HepG2 (cell line): Measurements from ENCODE around the gene POU5F1. TPM values are rescaled to one million over a fixed set of nuclear protein-coding genes. Genes with fewer than 3 reads are reported as not detected.

Experiments used
- ARID3A ChIP-seq: IDR thresholded peaks from 2 replicates; pipeline ENCODE4 v1.6.1; 2012; ENCODE audit warnings: low read depth, low read length, improper control_type of control experiment
- BORCS8-MEF2B ChIP-seq: sonication (generic); formaldehyde crosslinking; IDR thresholded peaks from 2 replicates; pipeline ENCODE4 v1.8.0; 2022; ENCODE audit warnings: mild to moderate bottlenecking, missing genetic modification reagents
- CHD4 ChIP-seq: fragments of 200-600 bp; sonication (generic); IDR thresholded peaks from 2 replicates; pipeline ENCODE4 v1.7.0; 2017; ENCODE audit warnings: mild to moderate bottlenecking, low read length, borderline replicate concordance
- DR1 ChIP-seq: sonication (generic); formaldehyde crosslinking; IDR thresholded peaks from 2 replicates; pipeline ENCODE4 v1.8.0; 2021; ENCODE audit warnings: mild to moderate bottlenecking, missing genetic modification reagents, inconsistent platforms
- KLF11 ChIP-seq: IDR thresholded peaks from 2 replicates; pipeline ENCODE4 v1.6.1; 2016; ENCODE audit warnings: missing compliant biosample characterization
- KLF12 ChIP-seq: sonication (generic); formaldehyde crosslinking; IDR thresholded peaks from 2 replicates; pipeline ENCODE4 v1.4.0; 2020; ENCODE audit warnings: missing genetic modification reagents, borderline replicate concordance
- MED1 ChIP-seq: sonication (generic); formaldehyde crosslinking; IDR thresholded peaks from 2 replicates; pipeline ENCODE4 v1.4.0; 2020; ENCODE audit warnings: missing genetic modification reagents
- MED8 ChIP-seq: sonication (generic); formaldehyde crosslinking; IDR thresholded peaks from 2 replicates; pipeline ENCODE4 v1.8.1; 2023; ENCODE audit warnings: mild to moderate bottlenecking, missing genetic modification reagents; ENCODE audit not compliant: insufficient replicate concordance
- NCOR1 ChIP-seq: fragments of 200-600 bp; sonication (generic); IDR thresholded peaks from 2 replicates; pipeline ENCODE4 v1.7.0; 2017; ENCODE audit warnings: antibody characterized with exemption, low read length, borderline replicate concordance
- NFE2L2 ChIP-seq: fragments of 150-350 bp; IDR thresholded peaks from 2 replicates; pipeline ENCODE4 v1.6.1; 2014; ENCODE audit warnings: low read length
- PRPF4 ChIP-seq: fragments of 200-400 bp; formaldehyde crosslinking; IDR thresholded peaks from 2 replicates; pipeline ENCODE4 v1.6.1; 2016; ENCODE audit warnings: low read length, low read depth; ENCODE audit not compliant: poor library complexity, severe bottlenecking
- RXRB ChIP-seq: IDR thresholded peaks from 2 replicates; pipeline ENCODE4 v1.6.1; 2016; ENCODE audit warnings: borderline replicate concordance, missing genetic modification reagents, missing compliant biosample characterization
- SIN3A ChIP-seq: IDR thresholded peaks from 2 replicates; pipeline ENCODE4 v1.6.1; 2011; ENCODE audit warnings: low read depth, mild to moderate bottlenecking, control low read depth, low read length, borderline replicate concordance
- SMARCE1 ChIP-seq: fragments of 450-650 bp; IDR thresholded peaks from 2 replicates; pipeline ENCODE4 v1.6.1; 2017; ENCODE audit warnings: borderline replicate concordance
- SP140L ChIP-seq: sonication (generic); formaldehyde crosslinking; IDR thresholded peaks from 2 replicates; pipeline ENCODE4 v1.4.0; 2020; ENCODE audit warnings: missing genetic modification reagents, borderline replicate concordance
- TIGD3 ChIP-seq: sonication (generic); formaldehyde crosslinking; IDR thresholded peaks from 2 replicates; pipeline ENCODE4 v1.5.1; 2020; ENCODE audit warnings: mild to moderate bottlenecking, missing genetic modification reagents, borderline replicate concordance
- ZFP37 ChIP-seq: sonication (generic); formaldehyde crosslinking; IDR thresholded peaks from 2 replicates; pipeline ENCODE4 v1.4.0; 2020; ENCODE audit warnings: missing genetic modification reagents, borderline replicate concordance
- ZNF20 ChIP-seq: sonication (generic); formaldehyde crosslinking; IDR thresholded peaks from 2 replicates; pipeline ENCODE4 v1.4.0; 2020; ENCODE audit warnings: mild to moderate bottlenecking, moderate library complexity, missing genetic modification reagents
- ZNF296 ChIP-seq: sonication (generic); formaldehyde crosslinking; conservative IDR thresholded peaks from 2 replicates; pipeline ENCODE4 v1.5.0; 2020; ENCODE audit warnings: mild to moderate bottlenecking, missing genetic modification reagents
- ZNF317 ChIP-seq: sonication (generic); formaldehyde crosslinking; IDR thresholded peaks from 2 replicates; pipeline ENCODE4 v1.5.0; 2020; ENCODE audit warnings: mild to moderate bottlenecking, missing genetic modification reagents
- ZNF331 ChIP-seq: sonication (generic); formaldehyde crosslinking; IDR thresholded peaks from 2 replicates; pipeline ENCODE4 v1.4.0; 2020; ENCODE audit warnings: missing genetic modification reagents
- ZNF383 ChIP-seq: sonication (generic); formaldehyde crosslinking; IDR thresholded peaks from 2 replicates; pipeline ENCODE4 v1.4.0; 2020; ENCODE audit warnings: missing genetic modification reagents, mild to moderate bottlenecking, borderline replicate concordance
- ZNF513 ChIP-seq: sonication (generic); formaldehyde crosslinking; conservative IDR thresholded peaks from 2 replicates; pipeline ENCODE4 v1.5.0; 2020; ENCODE audit warnings: missing genetic modification reagents
- ZNF740 ChIP-seq: sonication (generic); formaldehyde crosslinking; IDR thresholded peaks from 2 replicates; pipeline ENCODE4 v1.4.0; 2020; ENCODE audit warnings: missing genetic modification reagents
- ZNF841 ChIP-seq: sonication (generic); formaldehyde crosslinking; IDR thresholded peaks from 2 replicates; pipeline ENCODE4 v1.8.1; 2023; ENCODE audit warnings: missing genetic modification reagents, borderline replicate concordance
- polyA plus RNA-seq, 8 experiments: library from polyadenylated mRNA; depleted of rRNA in 3 of 8; stranded (reverse) in 7 of 8; unstranded in 1 of 8; fragments of >200 nt; fragmentation: Illumina TruSeq in 4 of 8; extraction: Trizol in 4 of 8; gene quantifications; 2 replicates each; pipeline versions ENCODE4 v1.2.1 to v1.2.3, GENCODE V29; 2011 to 2016; ENCODE audit warnings: low read depth in 4 of 8, missing spikeins in 1 of 8, mixed read lengths in 1 of 8; ENCODE audit not compliant: insufficient read depth in 1 of 8
- total RNA-seq, 5 experiments: library from RNA; depleted of rRNA; stranded (reverse); fragments of >200 nt; fragmentation: Illumina TruSeq; extraction: Trizol; gene quantifications; 2 replicates each; pipeline ENCODE4 v1.2.3, GENCODE V29; 2016; ENCODE audit warnings: low read depth in 1 of 5

The POU5F1 gene
- total and polyA plus RNA-seq, 2 of the 13 experiments (the other 11 are each of a cell fraction or from before 2014, with no cell fraction given) = 2.5 to 7.2 TPM

- TF ChIP-seq PRPF4 (no peak), KLF11 (CRISPR knock-in tag) (no peak), ZNF317 (CRISPR knock-in tag) (no peak), ZNF513 (CRISPR knock-in tag) (no peak), MED8 (CRISPR knock-in tag) (no peak), ZNF841 (CRISPR knock-in tag) (no peak), ZNF383 (CRISPR knock-in tag) (no peak), CHD4 (no peak), RXRB (CRISPR knock-in tag) (no peak), KLF12 (peak; percentile 48; the same call in 1 of the 2 replicates), ZNF740 (CRISPR knock-in tag) (peak; percentile 83; the same call in 1 of the 2 replicates), BORCS8-MEF2B (0 out of 2 replicates have a peak, but pooled peaks have one; percentile 18), SIN3A (no peak), MED1 (CRISPR knock-in tag) (no peak), NCOR1 (no peak), DR1 (0 out of 2 replicates have a peak, but pooled peaks have one; percentile 24), ZNF20 (CRISPR knock-in tag) (no peak), ZNF296 (CRISPR knock-in tag) (no peak), ZFP37 (CRISPR knock-in tag) (no peak; the same call in 1 of the 2 replicates), SMARCE1 (no peak), TIGD3 (CRISPR knock-in tag) (no peak), SP140L (CRISPR knock-in tag) (no peak), NFE2L2 (no peak), ZNF331 (0 out of 2 replicates have a peak, but pooled peaks have one; percentile 18), ARID3A (no peak)
Measured at GRCh38 chr6:31158863-31159855, 11.3 kb downstream of the POU5F1 start (continued).
